IMR-90 (cell line): ENCODE measurements around the gene DESI1. TPM values are rescaled to one million over a fixed set of nuclear protein-coding genes. Genes with fewer than 3 reads are reported as not detected.

Source experiments
- ATAC-seq: fragments of 200-7000 bp; cut with Tn5 transposase; 2 replicates; pipeline ENCODE4 v1.9.1; 2020; ENCODE audit warnings: low read depth, mild to moderate bottlenecking, moderate library complexity
- BruUV-seq: library from RNA; stranded (reverse); fragments of 400-500 nt; replicated peaks from 2 replicates; lab custom pipeline; 2021; lab: Mats Ljungman, UMichigan
- CTCF ChIA-PET: fragments of 300-600 bp; formaldehyde crosslinking; extraction: SDS; loops from one replicate; lab custom pipeline; 2021; ENCODE audit warnings: antibody characterized with exemption; lab: Yijun Ruan, JAX
- POLR2A ChIA-PET: fragments of 300-600 bp; sonication (Branson Sonifier 250); formaldehyde crosslinking; loops from one replicate; lab custom pipeline; 2022; ENCODE audit warnings: antibody characterized with exemption; ENCODE audit not compliant: unreplicated experiment; lab: Charles Lee
- DNase-seq: peaks from one replicate; pipeline ENCODE4 v3.0.0; 2013
- H2AFZ ChIP-seq: replicated peaks from 2 replicates; pipeline ENCODE3; 2013; ENCODE audit warnings: low read length, mild to moderate bottlenecking; ENCODE audit not compliant: poor library complexity
- H2AK5ac ChIP-seq: 2 replicates; pipeline ENCODE4 v1.6.1; 2013; ENCODE audit warnings: low read depth, low read length, inconsistent platforms
- H2AK9ac ChIP-seq: replicated peaks from 2 replicates; pipeline ENCODE3; 2013; ENCODE audit warnings: mild to moderate bottlenecking, low read depth, low read length, moderate library complexity; ENCODE audit not compliant: poor library complexity
- H2BK120ac ChIP-seq: 2 replicates; pipeline ENCODE4 v1.6.1; 2013; ENCODE audit warnings: low read depth, low read length, inconsistent platforms
- H2BK15ac ChIP-seq: 3 replicates; pipeline ENCODE4 v1.6.1; 2013; ENCODE audit warnings: low read depth, low read length, inconsistent platforms
- H2BK20ac ChIP-seq: 2 replicates; pipeline ENCODE4 v1.6.1; 2013; ENCODE audit warnings: low read depth, mild to moderate bottlenecking, inconsistent platforms, low read length, moderate library complexity
- H2BK5ac ChIP-seq: 2 replicates; pipeline ENCODE4 v1.6.1; 2013; ENCODE audit warnings: mild to moderate bottlenecking, low read depth, low read length, inconsistent platforms; ENCODE audit not compliant: poor library complexity, severe bottlenecking
- H3K14ac ChIP-seq: replicated peaks from 2 replicates; pipeline ENCODE4 v1.6.1; 2013; ENCODE audit warnings: low read depth, low read length, inconsistent platforms
- H3K18ac ChIP-seq: 2 replicates; pipeline ENCODE4 v1.6.1; 2013; ENCODE audit warnings: low read depth, low read length, control low read depth
- H3K23ac ChIP-seq: 2 replicates; pipeline ENCODE4 v1.6.1; 2013; ENCODE audit warnings: low read depth, low read length, inconsistent platforms
- H3K27ac ChIP-seq: 2 replicates; pipeline ENCODE4 v1.5.1; 2013; ENCODE audit warnings: mild to moderate bottlenecking, control low read depth, low read length; ENCODE audit not compliant: insufficient read depth
- H3K27me3 ChIP-seq: 2 replicates; pipeline ENCODE4 v1.6.1; 2013; ENCODE audit warnings: low read length; ENCODE audit not compliant: control insufficient read depth, insufficient read depth
- H3K36me3 ChIP-seq: 2 replicates; pipeline ENCODE4 v1.6.1; 2013; ENCODE audit warnings: low read length, mixed read lengths; ENCODE audit not compliant: control insufficient read depth, insufficient read depth
- H3K4ac ChIP-seq: 2 replicates; pipeline ENCODE4 v1.6.1; 2013; ENCODE audit warnings: low read depth, low read length, inconsistent platforms
- H3K4me1 ChIP-seq: 2 replicates; pipeline ENCODE4 v1.6.1; 2013; ENCODE audit warnings: low read length, mixed read lengths; ENCODE audit not compliant: control insufficient read depth, insufficient read depth
- H3K4me2 ChIP-seq: 2 replicates; pipeline ENCODE4 v1.6.1; 2013; ENCODE audit warnings: low read depth, mild to moderate bottlenecking, control low read depth, low read length, moderate library complexity
- H3K4me3 ChIP-seq: 2 replicates; pipeline ENCODE4 v1.5.1; 2013; ENCODE audit warnings: low read depth, mild to moderate bottlenecking, control low read depth, low read length, moderate library complexity; ENCODE audit not compliant: insufficient read depth
- H3K56ac ChIP-seq: 2 replicates; pipeline ENCODE4 v1.6.1; 2013; ENCODE audit warnings: low read length, inconsistent platforms; ENCODE audit not compliant: insufficient read depth; ENCODE audit errors: extremely low read depth
- H3K79me1 ChIP-seq, 2 experiments: 2 replicates each; pipeline ENCODE4 v1.6.1; 2013; ENCODE audit warnings: low read length in 2 of 2, inconsistent platforms in 1 of 2, low read depth in 1 of 2
- H3K9ac ChIP-seq: 2 replicates; pipeline ENCODE4 v1.6.1; 2013; ENCODE audit warnings: low read depth, low read length, control low read depth
- H3K9me1 ChIP-seq: 2 replicates; pipeline ENCODE4 v1.6.1; 2013; ENCODE audit warnings: low read length, inconsistent platforms; ENCODE audit not compliant: insufficient read depth
- H3K9me3 ChIP-seq: 2 replicates; pipeline ENCODE4 v1.6.1; 2013; ENCODE audit warnings: low read length; ENCODE audit not compliant: control insufficient read depth, insufficient read depth
- H4K20me1 ChIP-seq: 2 replicates; pipeline ENCODE4 v1.6.1; 2013; ENCODE audit warnings: low read length, inconsistent platforms; ENCODE audit not compliant: insufficient read depth
- H4K5ac ChIP-seq: 2 replicates; pipeline ENCODE4 v1.6.1; 2013; ENCODE audit warnings: mild to moderate bottlenecking, low read depth, low read length, control low read depth
- H4K8ac ChIP-seq, 2 experiments: 2 replicates each; pipeline ENCODE4 v1.6.1; 2013; ENCODE audit warnings: low read depth in 2 of 2, low read length in 2 of 2, control low read depth in 1 of 2, inconsistent platforms in 1 of 2
- H4K91ac ChIP-seq: 2 replicates; pipeline ENCODE4 v1.6.1; 2013; ENCODE audit warnings: low read depth, low read length, inconsistent platforms; ENCODE audit not compliant: insufficient read depth
- CHD1 ChIP-seq: IDR thresholded peaks from 2 replicates; pipeline ENCODE4 v1.6.1; 2012; ENCODE audit warnings: low read depth, low read length, improper control_type of control experiment
- MAFK ChIP-seq: IDR thresholded peaks from 2 replicates; pipeline ENCODE4 v1.6.1; 2012; ENCODE audit warnings: low read depth, low read length, improper control_type of control experiment
- MAZ ChIP-seq: IDR thresholded peaks from 2 replicates; pipeline ENCODE4 v1.6.1; 2012; ENCODE audit warnings: low read depth, mild to moderate bottlenecking, low read length, improper control_type of control experiment, moderate library complexity, borderline replicate concordance
- NFE2L2 ChIP-seq: fragments of 150-350 bp; IDR thresholded peaks from 2 replicates; pipeline ENCODE4 v1.6.1; 2016; ENCODE audit warnings: low read depth, mild to moderate bottlenecking, low read length
- RFX5 ChIP-seq: IDR thresholded peaks from 2 replicates; pipeline ENCODE4 v1.8.0; 2012; ENCODE audit warnings: low read depth, mild to moderate bottlenecking, low read length, moderate library complexity
- SMC3 ChIP-seq: fragments of 150-350 bp; IDR thresholded peaks from 2 replicates; pipeline ENCODE4 v1.6.1; 2016; ENCODE audit warnings: low read depth, mild to moderate bottlenecking, antibody characterized with exemption, low read length, moderate library complexity
- USF2 ChIP-seq: fragments of 150-350 bp; IDR thresholded peaks from 2 replicates; pipeline ENCODE4 v1.6.1; 2017; ENCODE audit warnings: mild to moderate bottlenecking, antibody characterized with exemption, low read length, low read depth
- WGBS, 2 experiments: methylation state at CpG; one replicate each; pipeline versions ENCODE4 v1.1.5 to v1.1.7; 2013; ENCODE audit warnings: missing lambda C conversion rate in 2 of 2; ENCODE audit not compliant: insufficient read length in 1 of 2; ENCODE audit errors: extremely low coverage in 2 of 2; 5-methylcytosine and 5-hydroxymethylcytosine counted together
- dilution Hi-C: fragments of 300-500 bp; cut with HindIII; formaldehyde crosslinking; loops from one replicate; pipeline ENCODE4 v1.14.3; 2018; ENCODE audit warnings: low sequenced_read_pairs; ENCODE audit not compliant: unreplicated experiment
- in situ Hi-C: fragments of 300-500 bp; cut with MboI; formaldehyde crosslinking; loops from 3 replicates; pipeline ENCODE4 v1.14.3; 2019; ENCODE audit warnings: low sequenced_read_pairs, inconsistent platforms, mixed read lengths
- intact Hi-C: fragments of 100-400 bp; cut with micrococcal nuclease; formaldehyde crosslinking; loops from 2 replicates; pipeline ENCODE4 v1.10.0; 2022
- polyA plus RNA-seq, 3 experiments: library from polyadenylated mRNA; depleted of rRNA; stranded (reverse); fragments of >200 nt; gene quantifications; 2 replicates each; pipeline ENCODE4 v1.2.3, GENCODE V29; 2012; ENCODE audit warnings: low replicate concordance in 1 of 3
- total RNA-seq: library from RNA; depleted of rRNA; stranded (reverse); fragments of >200 nt; gene quantifications from 2 replicates; pipeline ENCODE4 v1.2.3, GENCODE V29; 2012
- TF ChIP-seq, protein P1 (sequence below): fragments of 150-350 bp; IDR thresholded peaks from 2 replicates; pipeline ENCODE4 v1.6.1; 2016; ENCODE audit warnings: low read depth, mild to moderate bottlenecking, low read length, moderate library complexity, borderline replicate concordance

Gene DESI1
- total and polyA plus RNA-seq, 2 of the 4 experiments (the other 2 are of a cell fraction): 14.5 to 24.9 TPM

- no peak overlapping the region for H4K8ac ChIP-seq
- H4K20me1 ChIP-seq: peaks cover 5% of the 10 kb centered on the region; the same call in 1 of the 2 replicates
- H3K79me1 ChIP-seq: peaks cover 31 to 43% of the 10 kb centered on the region in 2 experiments
- no peak overlapping the region for H2BK20ac ChIP-seq
- DNase-seq (peak; percentile 51), ATAC-seq (no peak)
- H2AK5ac ChIP-seq: no peak overlapping the region
- intact Hi-C loops (no loop called here), in situ Hi-C loops (no loop called here), dilution Hi-C loops (no loop called here)
- CTCF ChIA-PET: no interaction called here
- peaks cover 3% of the 10 kb centered on the region; the same call in 1 of the 2 replicates for H3K9me1 ChIP-seq
- H3K14ac ChIP-seq: no peak overlapping the region
- H3K4ac ChIP-seq: no peak overlapping the region
- no peak overlapping the region for H4K91ac ChIP-seq
- no peak overlapping the region for H2AK9ac ChIP-seq
- H3K9me3 ChIP-seq: no peaks in the 10 kb centered on the region
- POLR2A ChIA-PET: interaction anchor here (0.7 kb wide), 1 partner anchor 14 kb away, joined by 6 read pairs; no protein-coding TSS in a partner anchor
- H3K18ac ChIP-seq: no peak overlapping the region
- H3K36me3 ChIP-seq: peaks cover 54% of the 10 kb centered on the region
- WGBS, 2 experiments: no CpG with 5 or more reads among the region's 6 CpGs
- H2AFZ ChIP-seq: no peak overlapping the region
- H2BK120ac ChIP-seq: no peak overlapping the region
- H3K23ac ChIP-seq: no peak overlapping the region
- H3K27me3 ChIP-seq: no peaks in the 10 kb centered on the region
- no peak overlapping the region for H2BK15ac ChIP-seq
- no peaks in the 10 kb centered on the region for H3K4me1 ChIP-seq
- no peak overlapping the region for H4K5ac ChIP-seq
- H3K4me3 ChIP-seq: no peak overlapping the region
- no peak for TF ChIP-seq MAFK
- TF ChIP-seq USF2: no peak
- TF ChIP-seq RFX5: no peak
- TF ChIP-seq CHD1: no peak
- TF ChIP-seq MAZ: no peak
- TF ChIP-seq, protein P1, sequence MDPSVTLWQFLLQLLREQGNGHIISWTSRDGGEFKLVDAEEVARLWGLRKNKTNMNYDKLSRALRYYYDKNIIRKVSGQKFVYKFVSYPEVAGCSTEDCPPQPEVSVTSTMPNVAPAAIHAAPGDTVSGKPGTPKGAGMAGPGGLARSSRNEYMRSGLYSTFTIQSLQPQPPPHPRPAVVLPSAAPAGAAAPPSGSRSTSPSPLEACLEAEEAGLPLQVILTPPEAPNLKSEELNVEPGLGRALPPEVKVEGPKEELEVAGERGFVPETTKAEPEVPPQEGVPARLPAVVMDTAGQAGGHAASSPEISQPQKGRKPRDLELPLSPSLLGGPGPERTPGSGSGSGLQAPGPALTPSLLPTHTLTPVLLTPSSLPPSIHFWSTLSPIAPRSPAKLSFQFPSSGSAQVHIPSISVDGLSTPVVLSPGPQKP: no peak
- TF ChIP-seq SMC3: no peak
- no peak for TF ChIP-seq NFE2L2
- no TSS peak for BruUV-seq
- no peak overlapping the region for H3K9ac ChIP-seq
- no peak overlapping the region for H3K27ac ChIP-seq
- peak overlapping the region; percentile 35 for H2BK5ac ChIP-seq
- H3K4me2 ChIP-seq: no peak overlapping the region
- no peak overlapping the region for H3K56ac ChIP-seq
These were observed 21.7 kb upstream of the DESI1 start for GRCh38 chr22:41642331-41643110.
